NCI-H1048 (cell line): Measurements from ENCODE around the gene ACER2.
"Not testable (repeated sequence)": the region's sequence is repeated elsewhere in the genome, so short reads cannot be mapped to it uniquely, and the experiment has no call there.

Source experiments
- DNase-seq: peaks from one replicate; lab custom pipeline; 2025; lab: John Stamatoyannopoulos, UW

ACER2 gene

DNA sequence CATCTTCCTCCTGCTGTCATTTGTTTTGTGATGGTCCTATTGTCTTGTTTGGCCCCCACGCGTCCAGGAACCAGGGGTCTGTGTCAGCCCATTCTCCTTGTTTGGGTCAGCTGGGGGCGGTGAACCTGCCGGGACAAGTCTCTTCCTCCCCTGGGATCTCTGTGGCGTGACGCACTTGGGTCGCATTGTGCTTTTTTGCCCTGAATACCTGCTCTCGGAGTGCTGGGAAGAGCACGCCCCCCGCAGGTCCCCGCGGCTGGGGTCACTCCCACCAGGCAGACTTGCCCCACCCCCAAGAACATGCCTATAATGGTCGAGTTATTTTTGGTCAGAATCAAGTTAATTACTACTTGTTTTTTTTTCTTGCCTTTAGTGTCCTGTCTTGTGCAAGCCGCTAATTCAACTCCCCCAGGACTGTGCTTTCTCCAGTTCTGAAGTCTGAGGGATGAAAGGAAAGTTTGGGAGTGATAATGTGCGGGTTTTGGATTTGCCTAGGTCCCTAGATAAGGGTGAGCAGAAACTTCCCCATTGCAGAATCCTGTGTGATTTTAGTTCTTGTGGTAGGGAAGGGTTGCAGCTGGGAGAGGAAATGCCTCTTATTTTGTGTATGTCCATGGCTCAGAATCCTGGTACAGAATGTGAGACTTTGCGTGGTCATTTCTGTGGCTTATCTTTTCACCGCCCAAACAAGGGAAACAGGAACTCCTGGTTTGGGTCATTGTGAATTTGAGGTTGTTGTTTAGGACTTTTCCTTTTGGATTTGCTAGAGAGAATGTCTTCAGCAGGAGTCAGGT lies 789 bp downstream of the ACER2 start:
- no peak for DNase-seq

DNA sequence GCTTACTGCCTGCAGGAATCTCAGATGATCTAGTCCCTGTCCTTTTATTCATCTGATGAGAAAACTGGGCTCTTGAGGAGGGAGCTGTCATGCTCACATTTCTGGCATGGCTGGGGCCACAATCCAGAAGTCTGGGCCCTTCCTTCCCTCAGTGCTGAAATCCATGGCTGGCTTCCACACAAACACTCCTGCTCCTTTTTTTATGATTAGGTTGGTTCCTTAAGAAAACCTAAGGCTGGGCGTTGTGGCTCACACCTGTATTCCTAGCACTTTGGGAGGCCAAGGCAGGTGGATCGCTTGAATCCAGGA lies 1.3 kb downstream of the ACER2 start:
- no peak for DNase-seq

DNA sequence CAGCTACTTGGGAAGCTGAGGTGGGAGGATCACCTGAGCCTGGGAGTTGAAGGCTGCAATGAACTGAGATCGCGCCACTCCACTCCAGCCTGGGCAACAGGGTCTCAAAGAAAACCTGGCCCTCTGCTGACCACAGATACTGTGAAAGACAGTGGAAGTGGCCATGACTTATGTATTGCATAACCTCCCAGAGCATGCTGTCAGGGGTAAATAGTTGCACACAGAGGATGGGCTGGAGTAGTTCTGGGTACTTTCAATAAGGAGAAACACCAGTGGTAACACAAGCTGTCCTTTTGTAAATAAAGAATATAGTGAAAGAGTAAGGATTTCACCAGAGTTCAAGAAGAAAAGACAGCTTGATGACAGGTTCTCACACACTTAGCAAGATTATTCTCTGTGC lies 1.8 kb downstream of the ACER2 start:
- DNase-seq, result no peak

DNA sequence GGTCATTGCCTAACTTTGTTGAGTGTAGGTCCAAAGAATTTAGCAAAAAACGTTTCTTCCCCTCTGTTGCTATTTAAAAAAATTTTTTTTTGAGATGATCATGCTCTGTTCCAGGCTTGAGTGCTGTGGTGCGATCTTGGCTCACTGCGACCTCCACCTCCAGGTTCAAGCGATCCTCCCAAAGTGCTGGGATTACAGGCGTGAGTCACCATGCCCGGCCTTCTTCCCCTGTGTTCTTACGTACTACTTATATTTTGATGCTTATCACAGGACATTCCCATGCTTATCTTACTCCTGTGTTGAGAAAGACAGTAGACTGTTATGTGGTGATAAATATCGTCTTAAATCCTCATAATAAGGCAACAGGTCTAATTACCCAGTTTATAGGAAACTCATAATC lies 2.5 kb downstream of the ACER2 start:
- DNase-seq, result no peak

DNA sequence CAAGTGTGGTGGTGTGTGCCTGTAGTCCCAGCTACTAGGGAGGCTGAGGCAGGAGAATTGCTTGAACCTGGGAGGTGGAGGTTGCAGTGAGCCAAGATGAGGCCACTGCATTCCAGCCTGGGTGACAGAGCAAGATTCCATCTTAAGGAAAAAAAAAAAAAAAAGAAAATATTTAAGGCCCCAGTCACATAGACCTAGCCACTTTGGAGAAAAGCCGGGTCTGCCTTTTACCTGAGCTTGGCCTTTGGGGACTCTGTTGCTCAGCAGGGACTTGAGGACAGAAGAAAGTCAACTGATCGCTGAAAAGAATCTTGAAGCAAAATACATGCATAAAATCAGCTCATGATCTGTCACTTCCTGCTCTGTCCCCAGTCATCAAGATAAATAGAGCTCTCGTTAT lies 4.6 kb downstream of the ACER2 start:
- DNase-seq, result not testable (repeated sequence)

DNA sequence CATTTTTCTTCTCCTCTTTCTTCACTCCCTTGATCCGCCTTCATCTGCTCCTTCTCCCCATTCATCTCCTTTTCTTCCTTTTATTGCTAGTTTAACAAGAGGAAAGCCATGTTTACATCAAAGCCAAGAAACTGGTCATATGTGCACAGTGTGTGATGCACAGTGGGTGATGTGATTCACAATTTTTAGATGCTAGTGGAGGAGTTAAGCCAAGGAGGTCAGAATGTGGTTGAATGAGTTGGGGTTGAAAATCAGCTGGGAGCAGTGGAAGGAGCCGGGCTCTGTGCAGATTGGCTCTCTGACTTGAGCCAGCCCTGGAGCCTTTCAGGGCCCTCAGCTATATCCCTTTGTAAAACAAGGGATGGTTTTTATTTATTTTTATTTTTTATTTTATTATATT lies 7.3 kb downstream of the ACER2 start:
- DNase-seq, result no peak

DNA sequence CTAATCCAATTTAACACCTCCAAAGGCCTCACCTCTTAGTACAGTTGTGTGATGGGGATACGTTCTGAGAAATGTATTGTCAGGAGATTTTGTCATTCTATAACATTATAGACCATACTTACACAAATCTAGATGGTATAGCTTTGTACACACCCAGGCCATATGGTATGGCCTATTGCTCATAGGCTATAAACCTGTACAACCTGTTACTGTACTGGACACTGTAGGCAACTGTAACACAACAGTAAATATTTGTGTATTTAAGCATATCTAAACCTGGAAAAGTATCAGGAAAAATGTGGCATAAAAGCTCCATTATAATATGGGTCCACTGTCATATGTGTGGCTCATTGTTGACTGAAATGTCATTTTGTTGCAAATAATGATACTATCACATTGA lies 12.1 kb downstream of the ACER2 start:
- no peak for DNase-seq

DNA sequence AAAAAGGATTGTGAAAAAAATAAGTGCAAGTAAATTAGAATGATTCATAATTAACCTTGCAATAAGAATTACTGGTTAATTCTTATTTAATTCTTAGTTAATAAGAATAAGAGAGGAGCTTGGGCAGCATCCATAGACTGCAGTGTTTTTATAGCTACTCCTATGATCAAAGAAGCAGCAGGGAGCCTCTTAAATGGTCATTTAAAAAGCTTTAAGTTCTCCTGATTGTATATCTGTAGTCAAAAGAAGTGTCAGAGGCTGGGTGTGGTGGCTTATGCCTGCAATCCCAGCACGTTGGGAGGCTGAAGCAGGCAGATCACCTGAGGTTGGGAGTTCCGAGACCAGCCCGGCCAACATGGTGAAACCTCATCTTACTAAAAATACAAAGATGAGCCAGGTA lies 14.4 kb downstream of the ACER2 start:
- DNase-seq, result no peak

DNA sequence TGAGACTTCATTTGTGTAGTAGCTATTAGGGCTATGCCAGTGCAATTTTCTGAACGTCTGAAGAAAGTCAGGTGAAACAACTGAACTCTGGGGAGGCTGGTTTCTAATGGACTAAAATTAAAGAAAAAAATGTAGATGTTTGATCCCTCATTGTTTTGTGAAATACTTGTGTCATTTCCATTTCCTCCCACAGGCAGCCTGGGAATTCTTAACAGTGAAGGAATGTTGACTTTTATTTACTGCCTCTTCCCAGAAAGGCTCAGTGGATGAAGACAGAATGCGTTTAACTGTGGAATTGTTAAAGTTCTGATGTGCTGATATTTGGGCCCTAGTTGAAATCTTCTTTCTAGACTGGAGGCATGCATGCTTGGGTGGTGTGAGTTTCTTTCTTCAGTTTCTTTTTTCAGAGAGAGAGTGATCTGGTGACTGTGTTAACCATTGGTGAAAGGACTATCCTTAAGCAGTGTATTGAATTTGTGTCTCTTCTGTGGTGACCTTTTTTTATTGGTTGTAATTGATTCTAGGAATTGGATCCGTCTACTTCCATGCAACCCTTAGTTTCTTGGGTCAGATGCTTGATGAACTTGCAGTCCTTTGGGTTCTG lies 15.5 kb downstream of the ACER2 start:
- DNase-seq, result no peak

DNA sequence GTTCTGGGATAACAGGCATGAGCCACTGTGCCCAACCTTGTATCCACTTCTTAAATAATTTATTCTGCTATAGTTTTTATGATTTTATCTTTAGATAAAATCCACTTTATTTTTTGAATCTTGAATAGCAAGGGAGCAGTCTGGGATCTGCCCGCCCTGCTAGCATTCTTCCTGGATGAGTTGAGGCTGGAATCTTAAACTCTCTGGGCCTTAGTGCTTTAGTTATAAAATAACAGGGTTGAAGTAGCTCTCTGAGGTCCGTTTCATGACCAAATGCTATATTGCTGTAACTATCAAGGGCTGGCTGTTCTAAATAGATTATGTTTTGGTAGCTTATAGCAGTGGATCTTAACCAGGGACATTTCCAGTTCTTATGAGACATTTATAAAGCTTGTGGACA lies 20.8 kb downstream of the ACER2 start:
- DNase-seq, result no peak

DNA sequence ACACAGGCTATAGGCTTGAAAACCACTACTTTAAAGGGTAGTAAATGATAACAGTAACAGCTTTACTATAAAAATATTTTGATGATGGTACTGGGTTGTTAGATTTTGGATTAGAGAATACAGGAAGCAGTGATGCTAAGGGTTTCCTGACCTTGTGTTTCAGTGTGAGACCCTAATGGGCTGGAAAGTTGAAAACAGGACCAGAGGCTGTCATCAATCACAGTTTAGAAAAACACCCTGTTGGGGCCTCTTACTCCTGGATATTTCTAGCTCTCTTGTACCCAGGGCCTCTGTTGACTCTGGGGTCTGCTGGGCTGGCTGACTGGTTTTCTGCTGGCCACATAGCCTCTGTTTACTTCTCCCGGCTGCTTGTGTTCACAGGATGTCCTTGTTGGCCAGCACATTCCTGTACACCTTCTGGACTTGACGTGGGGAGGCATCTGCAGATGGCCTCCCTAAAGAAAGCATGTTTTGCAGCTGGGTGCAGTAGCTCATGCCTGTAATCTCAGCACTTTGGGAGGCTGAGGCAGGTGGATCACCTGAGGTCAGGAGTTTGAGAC lies 21.5 kb downstream of the ACER2 start:
- no peak for DNase-seq

DNA sequence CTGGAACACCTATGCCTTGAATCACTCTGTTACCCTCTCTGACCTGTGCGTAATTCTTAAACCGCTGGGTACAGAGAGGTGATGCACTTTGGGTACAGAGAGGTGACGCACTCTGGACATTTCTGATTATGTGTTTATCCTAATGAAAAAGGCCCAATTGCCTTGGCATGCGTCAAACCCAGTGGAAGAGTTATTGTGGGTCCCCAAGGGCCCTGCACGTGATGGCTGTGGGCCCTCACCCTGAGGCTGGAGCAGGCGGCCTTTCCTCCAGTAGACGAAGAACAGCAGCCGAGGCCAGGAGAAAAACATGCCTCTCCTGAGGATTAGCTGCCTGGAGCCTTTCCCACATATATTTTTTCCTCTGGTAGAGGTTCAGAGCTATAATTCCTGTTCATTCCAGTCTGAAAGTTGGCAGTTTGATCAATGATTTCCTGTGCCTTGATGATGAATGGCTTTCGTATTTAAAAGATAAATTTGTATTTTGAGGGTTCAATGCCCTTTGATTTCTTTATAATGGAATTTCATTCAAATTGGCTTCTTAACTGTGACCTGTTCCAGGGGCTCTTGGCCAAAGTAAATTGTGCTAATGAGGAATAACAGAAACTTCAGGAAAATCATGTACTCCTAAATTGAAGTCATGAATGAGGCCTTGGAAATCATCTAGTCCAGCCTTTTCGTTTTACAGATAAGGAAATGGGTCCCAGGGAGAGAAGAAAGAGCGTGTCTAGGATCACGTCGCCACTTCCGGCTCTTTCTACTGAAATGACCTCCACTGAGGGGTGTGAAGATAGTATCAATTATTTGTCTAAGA lies 22.8 kb downstream of the ACER2 start:
- no peak for DNase-seq

DNA sequence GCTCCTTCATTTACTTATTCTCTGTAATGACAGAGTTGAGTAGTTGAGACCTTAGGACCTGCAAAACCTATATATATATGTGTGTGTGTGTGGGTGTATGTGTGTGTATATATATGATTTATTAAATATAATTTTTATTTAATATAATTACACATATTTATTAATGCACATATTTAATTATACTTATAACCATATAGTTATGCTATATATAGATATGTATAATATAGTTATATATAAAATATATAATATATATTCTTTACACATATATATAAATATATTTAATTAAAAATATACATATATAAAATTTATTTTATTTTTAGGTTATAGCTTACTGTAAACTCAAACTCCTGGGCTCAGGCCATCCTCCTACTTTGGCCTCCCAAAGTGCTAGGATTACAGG lies 23.7 kb downstream of the ACER2 start:
- no peak for DNase-seq

DNA sequence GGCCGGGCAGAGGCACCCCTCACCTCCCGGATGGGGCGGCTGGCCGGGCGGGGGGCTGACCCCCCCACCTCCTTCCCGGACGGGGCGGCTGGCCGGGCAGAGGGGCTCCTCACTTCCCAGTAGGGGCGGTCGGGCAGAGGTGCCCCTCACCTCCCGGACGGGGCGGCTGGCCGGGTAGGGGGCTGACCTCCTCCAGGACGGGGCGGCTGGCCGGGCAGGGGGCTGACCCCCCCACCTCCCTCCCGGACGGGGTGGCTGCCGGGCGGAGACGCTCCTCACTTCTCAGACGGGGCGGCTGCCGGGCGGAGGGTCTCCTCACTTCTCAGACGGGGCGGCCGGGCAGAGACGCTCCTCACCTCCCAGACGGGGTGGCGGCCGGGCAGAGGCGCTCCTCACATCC lies 24.9 kb downstream of the ACER2 start:
- DNase-seq, result not testable (repeated sequence)

DNA sequence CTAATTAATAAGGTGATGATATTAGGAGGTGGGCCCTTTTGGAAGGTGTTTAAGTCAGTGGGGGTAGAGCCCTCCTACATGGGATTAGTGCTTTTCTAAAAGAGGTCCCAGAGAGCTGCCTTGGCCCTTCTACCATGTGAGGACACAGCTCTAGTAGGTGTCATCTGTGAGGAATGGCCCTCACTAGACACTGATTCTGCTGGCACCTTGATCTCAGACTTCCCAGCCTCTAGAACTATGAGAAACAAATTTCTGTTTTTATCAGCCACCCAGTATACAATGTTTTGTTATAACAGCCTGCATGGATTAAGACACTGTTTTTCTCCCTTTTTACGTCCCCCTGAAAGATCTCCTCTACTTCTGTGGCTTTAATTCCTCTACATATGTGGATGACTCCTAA lies 31.6 kb downstream of the ACER2 start:
- DNase-seq, result no peak

DNA sequence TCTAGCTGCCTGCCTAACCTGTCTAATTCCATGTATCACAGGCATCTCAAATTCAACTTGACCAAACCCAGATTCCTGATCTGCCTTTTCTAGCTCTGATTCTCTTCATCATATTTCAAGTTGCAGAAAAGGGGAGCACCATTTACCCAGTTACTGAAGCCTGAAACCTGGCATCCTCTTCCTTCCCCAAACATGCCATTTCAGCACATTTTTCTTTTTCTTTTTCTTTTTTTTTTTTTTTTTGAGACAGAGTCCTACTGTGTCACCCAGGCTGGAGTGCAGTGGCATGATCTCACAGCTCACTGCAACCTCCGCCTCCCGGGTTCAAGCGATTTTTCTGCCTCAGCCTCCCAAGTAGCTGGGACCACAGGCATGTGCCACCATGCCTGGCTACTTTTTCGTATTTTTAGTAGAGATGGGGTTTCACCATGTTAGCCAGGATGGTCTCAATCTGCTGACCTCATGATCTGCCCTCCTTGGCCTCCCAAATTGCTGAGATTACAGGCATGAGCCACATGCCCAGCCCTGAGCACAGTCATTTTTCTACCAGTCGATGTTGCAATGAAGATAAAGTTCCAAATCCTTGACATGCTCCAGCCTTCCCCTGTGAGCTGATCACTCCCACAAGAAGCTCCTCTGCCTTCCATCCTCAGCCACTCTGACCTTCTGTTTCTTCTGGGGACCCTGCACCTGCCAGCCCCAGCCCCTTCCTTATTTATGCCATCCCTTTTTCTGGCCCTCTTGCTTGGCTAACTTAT lies 32.2 kb downstream of the ACER2 start:
- DNase-seq, result no peak

DNA sequence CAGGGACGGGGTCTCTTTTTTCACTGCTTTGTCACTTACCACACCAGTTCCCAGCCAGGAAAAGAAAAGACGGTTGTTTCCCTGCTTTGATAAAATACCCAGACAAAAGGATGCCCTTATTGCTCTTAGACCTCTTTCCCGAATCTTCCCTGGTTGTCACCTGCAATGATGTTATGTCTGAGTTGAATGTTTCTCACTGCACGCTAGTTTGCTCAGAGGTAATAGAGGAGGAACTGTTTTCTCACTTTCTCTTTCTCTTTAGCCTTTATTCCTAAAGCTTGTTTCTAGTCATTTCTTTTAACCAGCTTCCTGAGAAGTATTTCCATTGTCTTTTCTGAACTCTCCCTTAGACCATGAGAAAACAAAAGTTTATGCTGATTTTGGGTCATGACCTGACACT lies 32.9 kb downstream of the ACER2 start:
- DNase-seq, result no peak

DNA sequence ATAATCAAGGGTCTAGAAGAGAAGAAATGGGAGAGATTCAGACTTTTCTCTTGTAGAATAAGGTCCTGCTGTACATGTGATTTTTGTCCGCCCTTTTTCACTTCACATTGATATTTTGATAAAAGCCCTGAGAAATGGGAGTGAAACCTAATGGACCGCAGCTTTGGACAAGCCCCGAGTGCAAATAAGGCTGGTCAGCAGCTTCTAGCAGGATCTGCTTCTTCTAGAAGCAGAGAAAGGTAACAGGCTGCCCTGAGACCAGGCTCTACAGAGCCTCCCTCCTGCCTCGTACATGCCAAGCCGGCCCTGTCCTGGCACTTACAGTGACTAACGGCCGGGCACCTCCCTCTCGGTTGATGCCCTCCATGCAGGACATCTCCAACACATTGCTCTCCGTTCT lies 33.4 kb downstream of the ACER2 start:
- DNase-seq, result no peak

DNA sequence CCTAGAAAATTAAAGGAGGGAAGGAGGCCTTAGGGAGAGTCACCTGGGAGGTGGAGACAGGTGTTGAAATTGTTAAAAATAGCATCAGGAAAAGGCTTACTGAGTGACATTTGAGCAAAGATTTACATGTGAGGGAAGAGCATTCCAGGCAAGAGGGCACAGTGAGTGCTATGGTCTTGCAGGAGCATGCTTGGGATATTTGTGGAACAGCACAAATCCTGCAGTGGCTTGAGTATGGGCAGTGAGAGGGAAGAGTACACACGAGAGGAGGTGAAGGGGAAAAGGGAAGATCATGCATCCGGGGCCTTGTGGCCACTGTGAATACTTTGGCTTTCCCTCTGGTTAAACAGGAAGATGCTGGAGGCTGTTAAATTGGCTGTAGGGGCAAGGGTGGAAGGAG lies 36.6 kb downstream of the ACER2 start:
- DNase-seq, result no peak

DNA sequence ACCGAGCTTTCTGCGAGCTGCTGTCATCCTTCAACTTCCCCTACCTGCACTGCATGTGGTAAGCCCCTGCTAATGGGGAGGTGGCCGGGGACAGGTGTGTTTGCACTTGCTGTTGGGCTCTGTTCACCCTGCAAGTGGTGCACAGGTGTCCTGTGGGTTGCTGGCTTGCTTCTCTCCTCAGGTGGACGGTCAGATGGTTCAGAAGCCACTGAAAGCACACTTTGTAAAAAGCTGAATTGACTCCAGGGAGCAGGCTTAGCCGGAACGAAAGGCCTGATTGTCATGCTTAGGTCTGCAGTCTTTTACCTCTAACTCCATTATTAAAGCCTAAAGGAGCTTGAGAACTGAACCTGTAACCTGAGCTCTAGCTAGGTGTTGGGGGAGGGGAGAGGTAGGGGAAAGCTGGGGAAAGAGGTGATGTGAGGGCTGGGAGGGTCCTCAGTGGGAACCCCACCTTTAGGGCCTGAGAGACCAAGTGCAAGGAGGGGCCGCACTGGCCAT lies 37.6 kb downstream of the ACER2 start:
- DNase-seq, result no peak

DNA sequence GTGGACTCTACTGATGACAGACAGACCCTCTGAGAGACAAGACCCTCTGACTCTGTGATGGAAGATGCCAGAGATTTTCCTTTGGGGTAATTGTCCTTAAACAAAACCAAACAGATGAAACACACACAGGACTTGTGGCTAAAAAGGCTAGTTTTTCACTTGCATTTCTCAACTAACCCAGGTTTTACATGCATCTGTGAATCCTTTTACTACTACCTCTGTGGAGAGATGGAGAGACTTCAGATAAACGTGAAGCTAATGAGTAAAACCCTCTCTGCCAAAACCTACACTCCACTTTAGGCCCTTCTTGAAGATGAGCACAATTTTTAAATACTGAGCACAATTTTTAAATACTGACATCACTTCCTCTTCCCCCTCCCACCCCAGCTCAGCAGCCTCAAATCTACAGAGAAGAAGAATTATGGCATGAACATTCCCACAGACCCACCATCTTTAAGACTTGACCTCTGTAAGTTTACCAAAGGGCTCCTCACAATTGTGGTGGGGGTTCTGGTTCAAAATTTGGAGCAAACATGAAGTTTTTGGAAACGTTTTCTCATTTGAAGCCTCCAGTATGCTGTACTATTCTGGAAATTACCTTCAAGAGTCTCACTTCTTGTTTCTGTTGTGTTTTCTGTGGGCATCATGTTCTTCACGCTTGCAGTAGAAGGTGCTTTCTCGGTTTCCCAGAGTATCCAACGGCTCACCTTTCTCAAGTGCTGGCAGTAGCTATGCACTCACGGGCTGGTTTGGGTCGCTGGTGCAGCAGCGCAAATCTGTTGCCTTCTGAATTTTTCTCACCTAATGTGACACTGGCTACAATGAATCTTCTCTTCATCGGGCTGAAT lies 42.7 kb downstream of the ACER2 start:
- no peak for DNase-seq
